GM19043 (cell line): Measurements from ENCODE around the gene SLC26A1.
"Not testable (repeated sequence)": the region's sequence is repeated elsewhere in the genome, so short reads cannot be mapped to it uniquely, and the experiment has no call there.

Source experiments
- ATAC-seq: cut with Tn5 transposase; IDR thresholded peaks from one replicate; pipeline ENCODE4 v1.9.1; 2021; ENCODE audit warnings: low read depth; ENCODE audit not compliant: unreplicated experiment

The SLC26A1 gene

DNA sequence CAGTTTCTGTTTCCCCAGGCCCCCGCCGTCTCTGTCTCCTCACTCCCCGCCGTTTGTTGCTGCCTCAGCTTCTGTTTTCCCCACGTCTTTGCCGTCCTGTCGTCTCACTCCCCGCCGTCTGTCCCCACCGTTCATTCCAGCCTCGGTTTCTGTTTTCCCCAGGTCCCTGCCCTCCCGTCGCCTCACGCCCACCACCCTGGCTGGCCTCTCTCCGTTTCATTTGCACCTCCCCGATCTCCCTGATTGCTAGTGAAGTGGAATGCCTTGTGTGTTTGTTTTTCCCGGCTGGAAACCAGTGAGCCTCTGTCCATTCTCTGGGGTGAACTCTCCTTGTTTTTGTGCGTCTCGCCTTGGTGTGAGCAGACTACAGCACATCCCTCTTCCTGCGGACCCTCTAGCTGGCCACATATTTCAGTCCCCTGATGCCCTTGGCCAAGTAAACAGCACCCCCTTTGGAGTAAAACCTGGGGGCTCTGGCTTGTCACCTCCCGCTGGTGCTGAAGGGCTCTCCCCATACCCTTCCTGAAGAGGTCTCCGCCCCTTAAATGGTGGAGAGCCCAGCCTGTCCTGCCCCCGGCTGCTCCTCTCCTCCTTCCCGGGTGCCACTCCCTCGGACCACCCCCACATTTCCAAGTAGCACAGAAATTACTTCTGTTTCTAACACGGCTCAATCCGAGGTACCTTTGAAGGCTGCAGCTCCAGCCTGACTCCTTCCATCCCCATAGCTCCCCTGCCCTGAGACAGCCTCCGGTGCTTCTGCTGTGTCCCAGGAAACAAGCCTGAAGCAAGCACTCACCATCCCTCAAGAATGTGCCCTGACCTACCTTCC, 47.7 kb downstream of the SLC26A1 start:
- no peak for ATAC-seq

DNA sequence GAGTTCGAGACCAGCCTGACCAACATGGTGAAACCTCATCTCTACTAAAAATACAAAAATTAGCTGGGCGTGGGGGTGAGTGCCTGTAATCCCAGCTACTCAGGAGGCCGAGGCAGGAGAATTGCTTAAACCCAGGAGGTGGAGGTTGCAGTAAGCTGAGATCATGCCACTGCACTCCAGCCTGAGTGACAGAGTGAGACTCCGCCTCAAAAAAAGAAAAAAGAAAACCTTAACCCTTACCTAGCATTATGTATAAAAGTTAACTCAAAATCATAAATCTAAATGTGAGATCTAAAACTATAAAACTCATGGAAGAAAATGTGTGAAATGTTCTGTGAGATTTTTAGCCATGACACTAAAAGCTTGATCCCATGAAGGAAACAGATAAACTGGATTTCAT, 53.7 kb downstream of the SLC26A1 start:
- ATAC-seq, result not testable (repeated sequence)
